ENCODE measurements around the gene TMEM100. TPM values are rescaled to one million over a fixed set of nuclear protein-coding genes. Genes with fewer than 3 reads are reported as not detected.

The TMEM100 gene
- total and polyA plus RNA-seq, 2 donors = 1.8 to 6.0 TPM

GRCh38 chr17:55710410-55710809 lies 12.3 kb downstream of the TMEM100 start:
- Histone ChIP-seq H3K9me3 (ENCODE audit: control insufficient read depth in 2 of 2, insufficient read depth in 1 of 2, low read length in 1 of 2) (no peaks in the 10 kb centered on the region), H3K4me3 (ENCODE audit: low read length in 2 of 2) (no peak overlapping the region), H3K27ac (ENCODE audit: low read depth in 1 of 2, low read length in 1 of 2) (no peak overlapping the region), H3K4me1 (ENCODE audit: control insufficient read depth in 2 of 2, insufficient read depth in 2 of 2, low read length in 2 of 2) (no peaks in the 10 kb centered on the region), H3K27me3 (ENCODE audit: control insufficient read depth in 2 of 2, insufficient read depth in 1 of 2, low read length in 1 of 2) (no peaks in the 10 kb centered on the region), H3K36me3 (ENCODE audit: control insufficient read depth in 2 of 2, insufficient read depth in 2 of 2, low read length in 1 of 2) (no peaks in the 10 kb centered on the region)
- WGBS = 86% methylated on average over 3 of the region's 3 CpGs
- no peak for DNase-seq (ENCODE audit: low read depth in 6 of 9, low spot score in 9 of 9)

DNA sequence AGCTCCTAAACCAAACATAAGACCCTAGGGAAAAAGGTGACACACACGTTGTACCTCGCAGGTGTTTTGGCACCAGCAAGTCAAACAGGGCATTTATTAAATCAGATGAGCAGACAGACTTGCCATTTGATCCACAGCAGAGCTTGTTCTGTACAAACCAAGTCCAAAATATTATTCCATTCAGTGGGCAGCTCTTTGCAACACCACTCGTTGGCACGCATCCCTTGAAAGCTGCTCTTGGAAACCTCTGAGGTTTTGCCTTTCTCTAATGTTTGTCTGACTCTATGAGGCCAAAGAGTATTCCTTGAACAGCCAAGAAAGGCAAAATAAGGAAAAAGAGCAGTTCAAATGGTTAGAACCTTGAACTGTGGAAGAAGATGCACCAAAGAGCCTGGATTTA lies 12.7 kb downstream of the TMEM100 start:
- Histone ChIP-seq H3K4me1 (ENCODE audit: control insufficient read depth in 2 of 2, insufficient read depth in 2 of 2, low read length in 2 of 2) (no peaks in the 10 kb centered on the region), H3K9me3 (ENCODE audit: control insufficient read depth in 2 of 2, insufficient read depth in 1 of 2, low read length in 1 of 2) (no peaks in the 10 kb centered on the region), H3K27ac (ENCODE audit: low read depth in 1 of 2, low read length in 1 of 2) (no peak overlapping the region), H3K4me3 (ENCODE audit: low read length in 2 of 2) (no peak overlapping the region), H3K27me3 (ENCODE audit: control insufficient read depth in 2 of 2, insufficient read depth in 1 of 2, low read length in 1 of 2) (no peaks in the 10 kb centered on the region), H3K36me3 (ENCODE audit: control insufficient read depth in 2 of 2, insufficient read depth in 2 of 2, low read length in 1 of 2) (no peaks in the 10 kb centered on the region)
- DNase-seq (ENCODE audit: low read depth in 6 of 9, low spot score in 9 of 9) = no peak
- whole genome bisulfite sequencing = 95% methylated on average over 4 of the region's 4 CpGs

DNA sequence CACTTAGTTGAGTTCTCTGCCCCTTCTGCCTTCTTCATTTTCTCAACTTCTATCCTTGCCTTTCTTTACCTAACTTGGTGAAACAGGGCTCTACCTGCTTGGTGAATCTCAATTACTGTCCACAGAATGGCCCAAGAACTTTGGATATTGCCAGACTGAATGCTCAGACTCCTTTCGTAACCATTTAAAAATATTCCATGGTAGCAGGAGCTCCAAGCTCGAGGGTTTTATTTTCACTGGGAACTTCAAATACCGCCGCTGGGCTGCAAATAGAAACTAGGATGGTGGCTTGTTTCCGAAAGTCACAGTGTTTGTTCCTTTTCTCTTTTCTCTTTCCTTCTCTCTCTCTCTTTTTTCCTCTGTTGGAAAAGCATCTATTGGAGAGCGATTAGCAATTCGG lies 13.2 kb downstream of the TMEM100 start:
- no peaks in the 10 kb centered on the region for H3K9me3 ChIP-seq (ENCODE audit: control insufficient read depth in 2 of 2, insufficient read depth in 1 of 2, low read length in 1 of 2)
- 95% methylated on average over 7 of the region's 7 CpGs for WGBS
- H3K27ac ChIP-seq (ENCODE audit: low read depth in 1 of 2, low read length in 1 of 2) = no peak overlapping the region
- no peaks in the 10 kb centered on the region for H3K4me1 ChIP-seq (ENCODE audit: control insufficient read depth in 2 of 2, insufficient read depth in 2 of 2, low read length in 2 of 2)
- no peaks in the 10 kb centered on the region for H3K27me3 ChIP-seq (ENCODE audit: control insufficient read depth in 2 of 2, insufficient read depth in 1 of 2, low read length in 1 of 2)
- no peaks in the 10 kb centered on the region for H3K36me3 ChIP-seq (ENCODE audit: control insufficient read depth in 2 of 2, insufficient read depth in 2 of 2, low read length in 1 of 2)
- H3K4me3 ChIP-seq (ENCODE audit: low read length in 2 of 2) = no peak overlapping the region
- no peak for DNase-seq (ENCODE audit: low read depth in 6 of 9, low spot score in 9 of 9)

DNA sequence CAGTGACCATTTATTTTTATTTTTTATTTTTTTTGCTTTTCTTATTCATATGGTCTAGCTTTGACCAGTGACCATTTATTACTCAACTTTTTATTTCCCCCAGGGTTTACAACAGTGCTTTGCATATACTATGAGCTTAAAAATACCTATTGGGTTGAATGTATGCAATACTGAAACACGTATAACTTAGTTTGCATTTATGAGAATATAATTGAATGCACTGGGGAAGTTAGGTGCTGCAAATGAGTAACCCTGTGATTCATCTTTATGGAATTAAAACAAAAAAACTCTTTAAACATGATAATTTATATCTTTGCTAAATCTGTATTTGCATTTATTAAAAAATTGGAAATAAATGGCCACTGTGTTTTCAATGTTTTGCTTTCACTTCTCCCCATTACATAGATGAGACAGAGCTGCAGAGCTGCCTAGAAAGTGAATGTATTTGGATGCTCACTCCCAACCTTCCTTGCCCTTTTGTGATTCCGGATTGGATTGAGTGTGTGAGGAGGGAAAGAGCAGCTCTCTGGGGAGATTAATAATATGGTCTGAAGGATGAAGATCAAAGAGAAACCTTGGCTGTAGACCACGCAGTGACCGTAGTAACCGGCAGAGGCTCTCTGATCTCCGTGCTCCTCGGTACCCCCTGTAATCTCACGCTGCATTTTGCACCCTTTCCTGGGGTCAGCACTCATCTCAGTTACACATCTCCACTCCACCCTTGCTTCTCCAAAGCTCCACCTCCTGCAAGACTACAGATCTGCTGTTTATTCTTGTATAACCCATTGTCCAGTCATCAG lies 14.3 kb downstream of the TMEM100 start:
- no peaks in the 10 kb centered on the region for H3K4me1 ChIP-seq (ENCODE audit: control insufficient read depth in 2 of 2, insufficient read depth in 2 of 2, low read length in 2 of 2)
- no peak for DNase-seq (ENCODE audit: low read depth in 6 of 9, low spot score in 9 of 9)
- 90% methylated on average over 8 of the region's 8 CpGs for WGBS
- no peak overlapping the region for H3K4me3 ChIP-seq (ENCODE audit: low read length in 2 of 2)
- no peaks in the 10 kb centered on the region for H3K27me3 ChIP-seq (ENCODE audit: control insufficient read depth in 2 of 2, insufficient read depth in 1 of 2, low read length in 1 of 2)
- no peaks in the 10 kb centered on the region for H3K36me3 ChIP-seq (ENCODE audit: control insufficient read depth in 2 of 2, insufficient read depth in 2 of 2, low read length in 1 of 2)
- H3K27ac ChIP-seq (ENCODE audit: low read depth in 1 of 2, low read length in 1 of 2) = no peak overlapping the region
- no peaks in the 10 kb centered on the region for H3K9me3 ChIP-seq (ENCODE audit: control insufficient read depth in 2 of 2, insufficient read depth in 1 of 2, low read length in 1 of 2)

- Histone ChIP-seq H3K4me3 (ENCODE audit: low read length in 2 of 2) (no peak overlapping the region), H3K27me3 (ENCODE audit: control insufficient read depth in 2 of 2, insufficient read depth in 1 of 2, low read length in 1 of 2) (no peaks in the 10 kb centered on the region), H3K27ac (ENCODE audit: low read depth in 1 of 2, low read length in 1 of 2) (no peak overlapping the region), H3K4me1 (ENCODE audit: control insufficient read depth in 2 of 2, insufficient read depth in 2 of 2, low read length in 2 of 2) (no peaks in the 10 kb centered on the region), H3K9me3 (ENCODE audit: control insufficient read depth in 2 of 2, insufficient read depth in 1 of 2, low read length in 1 of 2) (no peaks in the 10 kb centered on the region), H3K36me3 (ENCODE audit: control insufficient read depth in 2 of 2, insufficient read depth in 2 of 2, low read length in 1 of 2) (no peaks in the 10 kb centered on the region)
- DNase-seq (ENCODE audit: low read depth in 6 of 9, low spot score in 9 of 9) = no peak
- 95% methylated on average over 11 of the region's 11 CpGs for WGBS
These were observed 15.6 kb downstream of the TMEM100 start for GRCh38 chr17:55706808-55707773.

GRCh38 chr17:55705847-55706246 lies 16.8 kb downstream of the TMEM100 start:
- DNase-seq (ENCODE audit: low read depth in 6 of 9, low spot score in 9 of 9) = no peak
- Histone ChIP-seq H3K4me3 (ENCODE audit: low read length in 2 of 2) (no peak overlapping the region), H3K27ac (ENCODE audit: low read depth in 1 of 2, low read length in 1 of 2) (no peak overlapping the region), H3K4me1 (ENCODE audit: control insufficient read depth in 2 of 2, insufficient read depth in 2 of 2, low read length in 2 of 2) (no peaks in the 10 kb centered on the region), H3K36me3 (ENCODE audit: control insufficient read depth in 2 of 2, insufficient read depth in 2 of 2, low read length in 1 of 2) (no peaks in the 10 kb centered on the region), H3K9me3 (ENCODE audit: control insufficient read depth in 2 of 2, insufficient read depth in 1 of 2, low read length in 1 of 2) (no peaks in the 10 kb centered on the region), H3K27me3 (ENCODE audit: control insufficient read depth in 2 of 2, insufficient read depth in 1 of 2, low read length in 1 of 2) (no peaks in the 10 kb centered on the region)

DNA sequence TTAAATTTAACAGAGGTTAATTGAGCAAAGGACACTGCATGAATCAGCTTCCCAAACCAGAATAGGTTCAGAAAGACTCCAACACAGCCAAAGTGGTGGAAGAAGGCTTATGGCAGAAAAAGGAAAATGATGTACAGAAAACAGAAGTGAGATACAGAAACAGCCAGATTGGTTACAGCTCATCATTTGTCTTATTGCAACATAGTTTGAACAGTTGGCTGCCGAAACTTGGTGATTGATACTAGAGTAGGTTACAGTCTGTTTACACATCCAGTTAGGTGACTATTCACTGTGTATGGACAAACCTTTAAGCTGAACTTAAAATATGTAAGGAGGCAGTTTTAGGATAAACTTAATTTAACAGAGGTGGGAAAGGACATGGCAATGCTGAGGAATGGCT lies 18.3 kb downstream of the TMEM100 start:
- H3K36me3 ChIP-seq (ENCODE audit: control insufficient read depth in 2 of 2, insufficient read depth in 2 of 2, low read length in 1 of 2) = no peaks in the 10 kb centered on the region
- no peaks in the 10 kb centered on the region for H3K9me3 ChIP-seq (ENCODE audit: control insufficient read depth in 2 of 2, insufficient read depth in 1 of 2, low read length in 1 of 2)
- H3K4me3 ChIP-seq (ENCODE audit: low read length in 2 of 2) = no peak overlapping the region
- WGBS = 94% methylated on average over 1 of the region's 1 CpG
- no peak overlapping the region for H3K27ac ChIP-seq (ENCODE audit: low read depth in 1 of 2, low read length in 1 of 2)
- DNase-seq (ENCODE audit: low read depth in 6 of 9, low spot score in 9 of 9) = no peak
- no peaks in the 10 kb centered on the region for H3K4me1 ChIP-seq (ENCODE audit: control insufficient read depth in 2 of 2, insufficient read depth in 2 of 2, low read length in 2 of 2)
- no peaks in the 10 kb centered on the region for H3K27me3 ChIP-seq (ENCODE audit: control insufficient read depth in 2 of 2, insufficient read depth in 1 of 2, low read length in 1 of 2)

DNA sequence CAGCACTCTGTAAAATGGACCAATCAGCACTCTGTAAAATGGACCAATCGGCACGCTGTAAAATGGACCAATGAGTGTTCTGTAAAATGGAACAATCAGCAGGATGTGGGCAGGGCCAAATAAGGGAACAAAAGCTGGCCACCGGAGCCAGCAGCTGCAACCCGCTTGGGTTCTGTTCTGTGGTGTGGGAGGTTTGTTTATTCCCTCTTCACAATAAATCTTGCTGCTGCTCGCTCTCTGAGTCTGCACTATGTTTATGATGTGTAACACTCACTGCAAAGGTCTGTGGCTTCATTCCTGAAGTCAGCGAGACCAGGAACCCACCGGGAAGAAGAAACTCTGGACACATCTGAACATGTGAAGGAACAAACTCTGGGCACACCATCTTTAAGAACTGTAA lies 20.5 kb downstream of the TMEM100 start:
- Histone ChIP-seq H3K27me3 (ENCODE audit: control insufficient read depth in 2 of 2, insufficient read depth in 1 of 2, low read length in 1 of 2) (no peaks in the 10 kb centered on the region), H3K4me1 (ENCODE audit: control insufficient read depth in 2 of 2, insufficient read depth in 2 of 2, low read length in 2 of 2) (no peaks in the 10 kb centered on the region), H3K36me3 (ENCODE audit: control insufficient read depth in 2 of 2, insufficient read depth in 2 of 2, low read length in 1 of 2) (no peaks in the 10 kb centered on the region), H3K4me3 (ENCODE audit: low read length in 2 of 2) (no peak overlapping the region), H3K9me3 (ENCODE audit: control insufficient read depth in 2 of 2, insufficient read depth in 1 of 2, low read length in 1 of 2) (no peaks in the 10 kb centered on the region), H3K27ac (ENCODE audit: low read depth in 1 of 2, low read length in 1 of 2) (no peak overlapping the region)
- no peak for DNase-seq (ENCODE audit: low read depth in 6 of 9, low spot score in 9 of 9)
- 84% methylated on average over 7 of the region's 7 CpGs for WGBS

DNA sequence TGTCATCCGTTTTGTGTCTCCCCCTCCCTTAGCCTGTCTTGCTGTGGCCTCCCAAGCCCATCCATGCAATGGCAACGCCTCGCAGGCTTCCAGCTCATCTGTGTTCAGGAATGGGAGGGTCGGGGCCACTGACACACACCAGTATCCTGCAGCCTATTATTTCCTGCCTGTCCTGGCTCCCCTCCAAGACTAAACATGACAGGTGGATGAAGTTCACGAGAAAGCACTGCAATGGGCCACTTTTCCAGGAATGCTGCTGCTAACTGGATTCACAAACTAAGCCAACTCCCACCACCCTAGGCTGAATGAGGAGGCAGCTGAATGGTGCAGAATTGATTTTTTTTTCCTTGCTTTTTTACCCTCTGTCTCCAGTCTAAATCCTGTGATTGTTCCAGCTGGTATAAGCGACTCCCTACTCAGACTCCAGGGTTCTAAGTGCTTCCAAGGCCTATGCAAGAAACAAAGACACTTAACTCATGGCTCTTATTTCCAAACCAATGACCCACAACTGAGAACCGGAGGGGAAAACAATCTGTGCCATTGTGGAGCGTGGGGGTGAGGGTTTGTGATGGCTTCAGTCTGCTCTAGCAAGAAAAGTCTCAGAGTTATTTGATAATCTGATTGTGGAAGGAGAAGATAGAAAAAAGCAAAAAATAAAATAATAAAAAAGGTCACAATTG lies 23.3 kb downstream of the TMEM100 start:
- H3K36me3 ChIP-seq (ENCODE audit: control insufficient read depth in 2 of 2, insufficient read depth in 2 of 2, low read length in 1 of 2) = no peaks in the 10 kb centered on the region
- H3K4me1 ChIP-seq (ENCODE audit: control insufficient read depth in 2 of 2, insufficient read depth in 2 of 2, low read length in 2 of 2) = no peaks in the 10 kb centered on the region
- 81% methylated on average over 8 of the region's 8 CpGs for WGBS
- DNase-seq (ENCODE audit: low read depth in 6 of 9, low spot score in 9 of 9) = no peak
- no peak overlapping the region for H3K27ac ChIP-seq (ENCODE audit: low read depth in 1 of 2, low read length in 1 of 2)
- no peaks in the 10 kb centered on the region for H3K27me3 ChIP-seq (ENCODE audit: control insufficient read depth in 2 of 2, insufficient read depth in 1 of 2, low read length in 1 of 2)
- no peak overlapping the region for H3K4me3 ChIP-seq (ENCODE audit: low read length in 2 of 2)
- H3K9me3 ChIP-seq (ENCODE audit: control insufficient read depth in 2 of 2, insufficient read depth in 1 of 2, low read length in 1 of 2) = no peaks in the 10 kb centered on the region
